Tibial artery (tissue), 4 donors: ENCODE measurements around the gene CD59.

Experiments used
- DNase-seq, 2 donors: peaks; one replicate each; pipeline ENCODE4 v3.0.0-alpha.2; 2019
- H3K27ac ChIP-seq, 2 donors: fragments of 200-600 bp; sonication (generic) in 1 of 2; 1 replicate in 1 of 2; 2 replicates in 1 of 2; pipeline ENCODE4 v1.5.1; 2018 to 2019; ENCODE audit warnings: mild to moderate bottlenecking in 1 of 2
- H3K27me3 ChIP-seq, 2 donors: fragments of 200-600 bp; sonication (generic) in 1 of 2; one replicate each; pipeline versions ENCODE4 v1.5.1 to v1.6.0; 2016 to 2019
- H3K36me3 ChIP-seq, 3 donors: fragments of 200-600 bp; sonication (generic) in 2 of 3; one replicate each; pipeline ENCODE4 v1.5.1; 2016 to 2019; ENCODE audit warnings: mild to moderate bottlenecking in 2 of 3
- H3K4me1 ChIP-seq, 4 donors: fragments of 200-600 bp; sonication (generic) in 2 of 4; 1 replicate in 3 of 4; 2 replicates in 1 of 4; pipeline ENCODE4 v1.5.1; 2016 to 2019
- H3K4me3 ChIP-seq, 2 donors: fragments of 200-600 bp; sonication (generic) in 1 of 2; 1 replicate in 1 of 2; 2 replicates in 1 of 2; pipeline ENCODE4 v1.5.1; 2018 to 2019; ENCODE audit warnings: mild to moderate bottlenecking in 2 of 2
- H3K9me3 ChIP-seq, 3 donors: fragments of 200-600 bp; sonication (generic) in 1 of 3; one replicate each; pipeline ENCODE4 v1.5.1; 2016 to 2019
- CTCF ChIP-seq, 2 experiments: fragments of 200-600 bp in 1 of 2; fragments of 450-650 bp in 1 of 2; IDR thresholded peaks; one replicate each; pipeline ENCODE4 v1.5.1; 2017 to 2019; ENCODE audit warnings: antibody characterized with exemption in 2 of 2, mild to moderate bottlenecking in 1 of 2, moderate library complexity in 1 of 2
- intact Hi-C: fragments of 100-400 bp; cut with DNase I; formaldehyde crosslinking; loops from one replicate; pipeline ENCODE4 v1.15.0; 2023; ENCODE audit warnings: low total_unique reads

Gene CD59

GRCh38 chr11:33672273-33672672 is 64.0 kb downstream of the CD59 start:
- intact Hi-C loops, result no loop called here
- no peak overlapping the region for H3K27ac ChIP-seq
- no peak for DNase-seq
- H3K27me3 ChIP-seq, result peaks cover 0 to 2% of the 10 kb centered on the region in 2 donors
- no peaks in the 10 kb centered on the region for H3K4me1 ChIP-seq
- no peaks in the 10 kb centered on the region for H3K36me3 ChIP-seq
- no peak overlapping the region for H3K4me3 ChIP-seq
- no peaks in the 10 kb centered on the region for H3K9me3 ChIP-seq
- no peak for TF ChIP-seq CTCF (IDR thresholded peaks at IDR 0.05)

- Histone ChIP-seq H3K9me3 (no peaks in the 10 kb centered on the region), H3K4me1 (no peaks in the 10 kb centered on the region), H3K27ac (no peak overlapping the region), H3K36me3 (no peaks in the 10 kb centered on the region), H3K4me3 (no peak overlapping the region), H3K27me3 (peaks cover 0 to 2% of the 10 kb centered on the region in 2 donors)
- intact Hi-C loops, result no loop called here
- DNase-seq, result no peak
- TF ChIP-seq CTCF (IDR thresholded peaks at IDR 0.05), result no peak
These were observed 65.8 kb downstream of the CD59 start for GRCh38 chr11:33670250-33671011.

DNA sequence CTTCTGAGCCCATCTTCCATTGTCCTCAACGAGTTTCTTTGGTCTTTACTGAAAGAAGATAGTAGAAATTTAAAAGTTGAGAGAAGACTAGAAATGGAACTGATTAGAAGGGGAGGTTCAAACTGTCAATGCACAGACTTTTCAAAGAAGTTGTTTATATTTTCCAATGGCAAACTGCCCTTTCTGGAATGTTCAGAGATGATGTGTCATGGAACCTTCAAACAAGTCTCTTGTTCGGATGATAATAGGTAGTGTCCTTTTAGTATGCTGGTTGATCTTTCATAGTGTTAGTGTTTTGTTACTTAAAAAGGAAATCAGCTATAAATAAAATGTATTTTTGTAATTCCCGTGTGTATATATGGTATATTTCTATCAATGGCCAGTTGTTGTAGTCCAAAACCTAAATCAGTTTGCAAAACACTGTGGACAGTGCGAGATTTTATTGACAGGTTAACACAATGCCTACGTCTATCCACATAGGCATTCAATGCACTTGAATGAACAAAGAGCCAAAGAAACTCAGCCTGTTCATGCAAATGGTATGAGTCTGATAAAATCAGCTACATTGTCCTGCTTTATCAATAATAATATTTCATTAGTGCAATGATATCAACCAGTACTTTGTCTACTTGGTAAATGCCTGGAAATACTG is 66.5 kb downstream of the CD59 start:
- no peak overlapping the region for H3K4me3 ChIP-seq
- H3K4me1 ChIP-seq, result no peaks in the 10 kb centered on the region
- TF ChIP-seq CTCF (IDR thresholded peaks at IDR 0.05), result no peak
- peaks cover 0 to 2% of the 10 kb centered on the region in 2 donors for H3K27me3 ChIP-seq
- no peak for DNase-seq
- intact Hi-C loops, result no loop called here
- no peak overlapping the region for H3K27ac ChIP-seq
- no peaks in the 10 kb centered on the region for H3K36me3 ChIP-seq
- H3K9me3 ChIP-seq, result no peaks in the 10 kb centered on the region

- no peaks in the 10 kb centered on the region for H3K9me3 ChIP-seq
- intact Hi-C loops, result no loop called here
- H3K27me3 ChIP-seq, result peaks cover 0 to 2% of the 10 kb centered on the region in 2 donors
- no peaks in the 10 kb centered on the region for H3K36me3 ChIP-seq
- TF ChIP-seq CTCF (IDR thresholded peaks at IDR 0.05), result no peak
- DNase-seq, result no peak
- no peak overlapping the region for H3K27ac ChIP-seq
- H3K4me1 ChIP-seq, result no peaks in the 10 kb centered on the region
- H3K4me3 ChIP-seq, result no peak overlapping the region
These were observed 67.1 kb downstream of the CD59 start for GRCh38 chr11:33668951-33669596.

GRCh38 chr11:33668468-33668825 is 67.8 kb downstream of the CD59 start:
- Histone ChIP-seq H3K4me1 (no peaks in the 10 kb centered on the region), H3K36me3 (no peaks in the 10 kb centered on the region), H3K27me3 (peaks cover 0 to 2% of the 10 kb centered on the region in 2 donors), H3K4me3 (no peak overlapping the region), H3K27ac (no peak overlapping the region), H3K9me3 (no peaks in the 10 kb centered on the region)
- DNase-seq, result no peak
- intact Hi-C loops, result no loop called here
- TF ChIP-seq CTCF (IDR thresholded peaks at IDR 0.05), result no peak
